Cardiac muscle cell (in vitro differentiated cells and primary cell): ENCODE data around the gene CD93. TPM values are rescaled to one million over a fixed set of nuclear protein-coding genes. Genes with fewer than 3 reads are reported as not detected.

ENCODE experiments used
- DNase-seq, 2 donors: peaks; one replicate each; pipeline versions ENCODE4 v3.0.0 to v3.0.0-alpha.2; 2010 to 2017; ENCODE audit warnings: low read depth in 1 of 2, low spot score in 1 of 2
- H3K27ac ChIP-seq: fragments of 200-600 bp; sonication (generic); 2 replicates; pipeline ENCODE4 v1.5.1; 2016
- H3K27me3 ChIP-seq: fragments of 200-600 bp; sonication (generic); 2 replicates; pipeline ENCODE4 v1.6.0; 2016; ENCODE audit warnings: control low read depth
- H3K36me3 ChIP-seq: fragments of 200-600 bp; sonication (generic); 2 replicates; pipeline ENCODE4 v1.5.1; 2016; ENCODE audit warnings: control low read depth
- H3K4me1 ChIP-seq: fragments of 200-600 bp; sonication (generic); 2 replicates; pipeline ENCODE4 v1.8.1; 2017; ENCODE audit warnings: low read depth, mild to moderate bottlenecking, mixed run types
- H3K4me3 ChIP-seq: fragments of 200-600 bp; sonication (generic); 2 replicates; pipeline ENCODE4 v1.5.1; 2016; ENCODE audit warnings: mild to moderate bottlenecking
- H3K9me3 ChIP-seq: fragments of 200-600 bp; sonication (generic); 2 replicates; pipeline ENCODE4 v1.5.1; 2017; ENCODE audit warnings: low read depth, mild to moderate bottlenecking, control low read depth
- CTCF ChIP-seq: IDR thresholded peaks from 2 replicates; pipeline ENCODE4 v1.5.1; 2012; ENCODE audit warnings: low read depth, mild to moderate bottlenecking, low read length
- polyA plus RNA-seq: library from polyadenylated mRNA; unstranded; fragments of >200 nt; fragmentation: Nextera tagmentation; extraction: Ambion mirVana; gene quantifications from 2 replicates; pipeline ENCODE4 v1.2.1, GENCODE V29; 2016
- total RNA-seq: library from RNA; depleted of rRNA; stranded (reverse); fragments of >200 nt; gene quantifications from 2 replicates; pipeline ENCODE4 v1.2.3, GENCODE V29; 2016

The CD93 gene
- total and polyA plus RNA-seq, 2 experiments from 2014 or later, result 0.15 to 0.63 TPM

- H3K9me3 ChIP-seq, result no peaks in the 10 kb centered on the region
- no peaks in the 10 kb centered on the region for H3K27me3 ChIP-seq
- H3K27ac ChIP-seq, result no peak overlapping the region
- peaks cover 16% of the 10 kb centered on the region for H3K4me1 ChIP-seq
- TF ChIP-seq CTCF, result no peak
- no peak for DNase-seq
- H3K4me3 ChIP-seq, result no peak overlapping the region
- no peaks in the 10 kb centered on the region for H3K36me3 ChIP-seq
These were observed 6.9 kb upstream of the CD93 start for GRCh38 chr20:23092861-23093495.

GRCh38 chr20:23092384-23092756 is 6.2 kb upstream of the CD93 start:
- Histone ChIP-seq H3K4me1 (peaks cover 16% of the 10 kb centered on the region), H3K4me3 (no peak overlapping the region), H3K27ac (peak overlapping the region; percentile 49), H3K36me3 (no peaks in the 10 kb centered on the region), H3K27me3 (no peaks in the 10 kb centered on the region), H3K9me3 (no peaks in the 10 kb centered on the region)
- DNase-seq, result peak; percentile 37 to 45
- TF ChIP-seq CTCF, result no peak

- Histone ChIP-seq H3K27ac (peak overlapping the region; percentile 49), H3K4me1 (peaks cover 16% of the 10 kb centered on the region), H3K36me3 (no peaks in the 10 kb centered on the region), H3K9me3 (no peaks in the 10 kb centered on the region), H3K4me3 (no peak overlapping the region), H3K27me3 (no peaks in the 10 kb centered on the region)
- no peak for TF ChIP-seq CTCF
- DNase-seq, result peak in 1 of 2 donors; percentile 13
These were observed 5.7 kb upstream of the CD93 start for GRCh38 chr20:23091721-23092383.

GRCh38 chr20:23090878-23091277 is 4.8 kb upstream of the CD93 start:
- DNase-seq, result no peak
- Histone ChIP-seq H3K9me3 (no peaks in the 10 kb centered on the region), H3K36me3 (no peaks in the 10 kb centered on the region), H3K4me1 (peaks cover 16% of the 10 kb centered on the region), H3K27ac (no peak overlapping the region), H3K27me3 (no peaks in the 10 kb centered on the region), H3K4me3 (no peak overlapping the region)
- TF ChIP-seq CTCF, result no peak

- no peaks in the 10 kb centered on the region for H3K9me3 ChIP-seq
- H3K4me1 ChIP-seq, result peaks cover 16% of the 10 kb centered on the region
- DNase-seq, result no peak
- H3K27ac ChIP-seq, result no peak overlapping the region
- H3K4me3 ChIP-seq, result no peak overlapping the region
- no peak for TF ChIP-seq CTCF
- no peaks in the 10 kb centered on the region for H3K27me3 ChIP-seq
- H3K36me3 ChIP-seq, result no peaks in the 10 kb centered on the region
These were observed 4.0 kb upstream of the CD93 start for GRCh38 chr20:23090147-23090546.
